UCSD-AML1 (cell line): ENCODE measurements around the gene TPRX2.
"Not testable (repeated sequence)": the region's sequence is repeated elsewhere in the genome, so short reads cannot be mapped to it uniquely, and the experiment has no call there.

Experiments
- DNase-seq: peaks from one replicate; lab custom pipeline; 2025; ENCODE audit not compliant: unreplicated experiment; lab: John Stamatoyannopoulos, UW

The TPRX2 gene

DNA sequence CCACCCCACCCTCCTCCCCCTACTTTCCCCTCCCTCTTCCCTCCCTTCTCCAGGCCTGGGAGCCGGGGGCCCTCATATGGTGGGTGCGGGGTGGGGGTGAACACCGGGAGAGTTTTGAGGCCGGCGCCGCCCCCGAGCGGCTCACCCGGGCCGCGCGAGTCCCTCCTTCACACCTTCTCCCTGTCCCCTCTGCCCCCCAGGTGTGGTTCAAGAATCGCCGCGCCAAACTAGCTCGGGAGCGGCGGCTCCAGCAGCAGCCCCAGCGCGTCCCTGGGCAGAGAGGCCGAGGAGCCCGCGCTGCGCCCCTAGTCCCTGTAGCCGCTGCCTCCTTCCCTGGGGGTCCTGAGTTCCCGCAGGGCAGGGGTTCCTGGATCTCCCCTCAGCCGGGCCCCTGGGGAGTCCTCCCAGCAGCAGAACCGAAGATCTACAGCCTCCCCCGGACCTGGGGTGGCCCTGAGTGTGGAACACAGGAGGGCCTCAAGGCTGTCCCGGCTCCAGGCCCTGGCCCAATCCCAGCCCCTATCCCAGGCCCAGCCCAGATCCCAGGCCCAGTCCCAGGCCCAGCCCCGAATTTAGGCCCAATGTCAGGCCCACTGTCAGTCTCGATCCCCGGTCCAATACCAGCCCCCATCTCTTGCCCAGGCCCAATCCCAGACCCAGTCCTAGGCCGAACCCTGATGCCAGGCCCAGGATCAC lies 1.7 kb downstream of the TPRX2 start:
- DNase-seq = no peak

GRCh38 chr19:47861630-47862029 lies 2.6 kb downstream of the TPRX2 start:
- DNase-seq = no peak

- peak; percentile 78 for DNase-seq
Observed at GRCh38 chr19:47863514-47863936, 4.5 kb downstream of the TPRX2 start.

GRCh38 chr19:47865166-47865565 lies 6.1 kb downstream of the TPRX2 start:
- no peak for DNase-seq

GRCh38 chr19:47878906-47879305 lies 19.9 kb downstream of the TPRX2 start:
- no peak for DNase-seq

DNA sequence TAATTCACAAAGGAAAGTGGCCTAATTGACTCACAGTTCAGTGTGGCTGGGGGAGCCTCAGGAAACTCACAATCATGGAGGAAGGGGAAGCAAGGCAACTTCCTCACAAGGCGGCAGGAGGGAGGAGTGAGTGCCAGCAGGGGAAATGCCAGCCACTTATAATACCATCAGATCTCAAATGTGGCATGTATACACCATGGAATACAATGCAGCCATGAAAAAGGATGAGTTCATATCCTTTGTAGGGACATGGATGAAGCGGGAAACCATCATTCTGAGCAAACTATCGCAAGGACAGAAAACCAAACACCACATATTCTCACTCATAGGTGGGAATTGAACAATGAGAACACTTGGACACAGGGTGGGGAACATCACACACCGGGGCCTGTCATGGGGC lies 20.4 kb downstream of the TPRX2 start:
- DNase-seq = not testable (repeated sequence)

DNA sequence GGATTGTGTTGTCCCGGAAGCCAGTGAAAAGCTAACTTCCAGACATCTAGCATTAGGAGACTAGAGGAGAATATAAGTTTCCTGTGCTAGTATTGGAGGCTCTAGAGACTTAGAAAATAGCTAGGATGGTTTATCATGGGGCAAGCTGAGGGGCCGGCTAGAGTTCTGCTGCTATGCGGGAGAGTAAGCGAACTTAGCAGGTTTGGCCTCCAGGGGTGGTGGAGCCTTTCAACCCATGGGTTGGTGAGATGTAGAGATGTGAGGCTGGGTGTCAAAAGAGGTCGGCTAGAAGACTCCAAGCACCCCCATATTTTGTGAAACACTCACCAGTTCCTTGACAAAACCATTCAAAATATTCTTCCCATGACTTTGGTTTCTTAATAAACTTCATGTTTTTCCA lies 22.7 kb downstream of the TPRX2 start:
- DNase-seq = no peak

DNA sequence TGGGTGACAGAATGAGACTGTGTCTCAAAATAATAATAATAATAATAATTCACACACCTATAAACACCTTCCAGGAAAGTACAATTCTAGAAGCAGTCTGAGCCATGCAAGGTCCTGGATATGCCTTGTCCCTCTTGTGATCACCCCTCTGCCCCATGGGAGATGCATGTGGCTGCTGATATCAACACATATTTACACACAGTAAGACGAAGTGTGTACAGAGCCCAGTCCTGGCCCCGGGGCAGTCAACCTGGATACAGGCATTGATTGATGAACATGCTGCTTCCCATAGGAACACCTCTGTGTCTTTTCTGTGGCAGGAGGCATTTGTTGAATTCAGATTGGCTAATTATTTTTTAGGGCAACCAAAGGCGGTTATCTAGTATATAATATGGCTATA lies 23.9 kb downstream of the TPRX2 start:
- no peak for DNase-seq

DNA sequence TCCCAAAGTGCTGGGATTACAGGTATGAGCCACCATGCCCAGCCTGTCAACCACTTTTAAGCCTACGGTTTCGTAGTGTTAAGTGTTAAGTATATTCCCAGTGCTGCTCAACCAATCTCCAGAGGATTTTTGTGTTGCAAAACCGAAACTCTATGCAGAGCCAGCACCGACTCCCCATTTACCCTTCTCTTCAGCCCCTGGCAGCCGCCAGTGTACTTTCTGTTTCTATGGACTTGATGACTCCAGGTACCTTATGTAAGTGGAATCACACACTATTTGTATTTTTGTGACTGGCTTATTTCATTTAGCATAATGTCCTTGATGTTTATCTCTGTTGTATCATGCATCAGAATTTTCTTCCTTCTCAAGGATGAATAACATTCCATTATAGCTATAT lies 26.0 kb downstream of the TPRX2 start:
- DNase-seq = no peak

- DNase-seq = no peak
Observed at GRCh38 chr19:47886010-47886559, 27.1 kb downstream of the TPRX2 start, which contains the start of gene SULT2A1. SULT2A1 (minus strand) TSS chr19:47886315; CDS start chr19:47886257, 58 bp downstream.

DNA sequence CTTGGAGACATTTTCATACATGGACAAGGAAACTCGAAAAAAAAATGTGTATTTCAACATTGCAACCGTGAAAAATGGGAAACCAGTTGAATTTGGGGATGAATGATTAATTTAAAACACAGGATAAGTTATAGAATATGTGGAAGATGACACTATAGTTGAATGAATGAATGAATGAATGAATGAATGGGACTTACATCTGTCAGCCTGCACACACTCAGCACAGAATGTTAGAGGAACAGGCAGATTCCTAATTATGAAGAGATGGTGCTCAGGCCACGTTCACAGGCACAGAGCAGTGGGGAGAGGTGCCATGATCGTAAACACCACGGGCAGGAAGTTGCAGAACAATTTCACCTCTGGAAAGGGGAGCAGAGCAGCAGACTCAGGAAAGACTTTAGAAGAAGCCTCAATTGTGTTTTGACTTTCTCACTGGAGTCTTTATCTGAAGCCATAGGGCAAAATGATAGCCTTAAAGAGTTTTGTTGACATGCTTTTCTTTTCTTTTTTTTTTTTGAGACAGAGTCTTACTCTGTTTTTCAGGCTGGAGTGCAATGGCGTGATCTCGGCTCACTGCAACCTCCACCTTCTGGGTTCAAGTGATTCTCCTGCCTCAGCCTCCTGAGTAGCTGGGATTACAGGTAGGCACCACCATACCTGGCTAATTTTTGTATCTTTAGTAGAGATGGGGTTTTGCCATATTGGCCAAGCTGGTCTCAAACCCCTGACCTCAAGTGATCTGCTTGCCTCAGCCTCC lies 32.0 kb downstream of the TPRX2 start:
- DNase-seq = no peak

DNA sequence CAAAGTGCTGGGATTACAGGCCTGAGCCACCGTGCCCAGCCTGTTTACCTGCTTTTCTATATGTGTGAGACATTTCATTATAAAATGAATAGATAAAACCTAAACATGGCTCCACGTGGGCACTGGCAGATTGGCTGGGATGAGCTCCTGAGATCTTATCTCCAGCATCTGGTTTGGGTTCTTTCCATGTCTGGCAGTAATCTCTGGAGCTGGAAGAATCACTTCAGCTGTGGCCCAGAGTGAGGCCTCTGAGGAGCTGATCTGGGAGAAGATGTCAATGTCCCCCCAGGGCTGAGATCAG lies 32.5 kb downstream of the TPRX2 start:
- DNase-seq = no peak

DNA sequence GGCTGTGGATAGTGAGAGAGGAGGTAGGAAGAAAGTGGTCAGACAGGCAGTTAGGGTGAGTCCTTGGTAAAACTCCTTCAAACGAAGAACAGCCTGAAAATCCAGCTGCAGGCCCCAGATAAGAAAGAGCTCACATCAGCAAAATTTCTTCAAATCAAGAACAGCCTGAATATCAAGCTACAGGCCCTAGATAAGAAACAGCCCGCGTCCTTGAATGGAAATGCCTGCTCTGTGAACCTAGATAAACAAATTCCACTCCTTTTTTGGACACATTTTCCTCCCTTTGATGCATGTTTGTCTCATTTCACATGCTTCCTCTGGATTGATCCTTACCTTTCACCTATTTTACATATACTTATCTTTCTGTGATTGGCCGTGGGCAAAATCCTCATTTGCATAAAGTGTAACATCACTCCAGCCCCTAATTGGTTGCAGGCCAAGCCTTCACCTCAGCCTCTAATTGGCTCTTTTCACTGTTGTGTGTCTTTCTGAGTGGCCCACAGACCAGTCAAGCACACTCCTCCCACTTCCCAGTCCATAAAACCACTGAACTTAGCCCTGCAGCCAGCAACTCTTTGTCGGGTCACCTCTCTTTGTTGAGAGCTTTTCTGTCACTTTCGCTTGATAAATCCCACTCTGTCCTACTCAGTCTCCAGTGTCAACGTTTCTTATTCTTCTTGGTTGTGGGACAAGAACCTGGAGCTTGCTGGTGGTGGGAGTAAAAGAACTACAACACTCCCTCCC lies 33.1 kb downstream of the TPRX2 start:
- no peak for DNase-seq

DNA sequence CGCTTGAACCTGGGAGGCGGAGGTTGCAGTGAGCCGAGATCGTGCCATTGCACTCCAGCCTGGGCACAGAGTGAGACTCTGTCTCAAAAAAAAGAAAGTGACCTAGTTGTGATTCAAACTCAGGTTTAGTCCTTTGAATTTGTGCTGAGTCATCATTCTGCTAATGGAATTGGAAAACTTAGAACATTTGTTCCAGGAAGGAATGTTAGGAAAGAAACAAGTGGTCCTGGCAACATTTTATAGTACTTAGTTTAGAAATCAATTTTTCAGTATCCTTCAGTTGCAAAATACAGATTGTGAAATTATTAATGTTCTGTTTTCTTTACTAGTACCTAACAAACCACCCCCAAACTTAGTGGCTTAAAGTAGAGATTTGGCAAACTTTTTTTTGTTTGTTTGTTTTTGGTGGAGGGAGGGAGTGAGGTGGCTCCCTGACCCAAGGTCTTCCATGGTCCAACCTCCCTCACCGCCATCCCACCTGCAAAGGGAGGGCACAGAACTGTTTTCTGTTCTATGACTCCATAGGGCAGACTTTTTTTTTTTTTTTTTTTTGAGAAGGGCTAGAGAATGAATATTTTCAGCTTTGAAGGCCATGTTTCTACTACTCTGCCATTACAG lies 36.2 kb downstream of the TPRX2 start:
- DNase-seq = no peak

GRCh38 chr19:47896019-47896418 lies 37.0 kb downstream of the TPRX2 start:
- no peak for DNase-seq

GRCh38 chr19:47896773-47897172 lies 37.7 kb downstream of the TPRX2 start:
- no peak for DNase-seq

DNA sequence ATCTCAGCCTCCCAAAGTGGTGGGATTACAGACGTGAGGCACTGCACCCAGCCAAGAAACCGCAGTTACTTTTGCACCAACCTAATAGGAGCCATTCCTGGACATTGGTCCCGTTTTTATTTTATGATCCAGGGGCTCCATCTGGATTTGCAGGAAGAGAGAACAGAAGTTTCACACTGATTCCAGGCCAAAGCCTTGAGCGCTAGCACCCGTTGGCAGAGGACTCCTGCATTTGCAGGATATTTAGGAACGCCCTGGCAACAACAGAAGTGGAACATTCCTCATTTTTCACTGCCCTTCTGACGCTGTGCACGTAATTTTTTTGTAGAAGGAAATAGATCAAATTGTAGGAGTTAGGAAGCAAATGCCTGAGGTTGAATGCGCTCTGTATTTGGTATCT lies 38.8 kb downstream of the TPRX2 start:
- DNase-seq = no peak

DNA sequence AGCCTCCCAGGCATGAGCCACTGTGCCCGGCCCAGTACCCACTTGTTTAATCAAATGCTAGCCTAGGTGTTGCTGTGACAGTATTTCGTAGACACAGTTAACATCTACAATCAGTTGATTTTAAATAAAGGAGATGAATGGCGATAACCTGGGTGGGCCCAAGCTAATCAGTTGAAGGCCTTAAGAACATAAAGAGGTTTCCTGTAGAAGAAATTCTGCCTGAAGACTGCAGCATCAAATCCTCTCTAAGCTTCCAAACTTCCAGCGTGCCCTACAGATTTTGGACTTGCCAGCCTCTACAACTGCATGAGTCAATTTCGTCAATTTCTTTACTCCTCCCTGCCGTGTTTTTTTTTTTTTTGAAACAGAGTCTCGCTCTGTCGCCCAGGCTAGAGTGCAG lies 40.3 kb downstream of the TPRX2 start:
- DNase-seq = no peak

GRCh38 chr19:47901370-47901769 lies 42.3 kb downstream of the TPRX2 start:
- no peak for DNase-seq

DNA sequence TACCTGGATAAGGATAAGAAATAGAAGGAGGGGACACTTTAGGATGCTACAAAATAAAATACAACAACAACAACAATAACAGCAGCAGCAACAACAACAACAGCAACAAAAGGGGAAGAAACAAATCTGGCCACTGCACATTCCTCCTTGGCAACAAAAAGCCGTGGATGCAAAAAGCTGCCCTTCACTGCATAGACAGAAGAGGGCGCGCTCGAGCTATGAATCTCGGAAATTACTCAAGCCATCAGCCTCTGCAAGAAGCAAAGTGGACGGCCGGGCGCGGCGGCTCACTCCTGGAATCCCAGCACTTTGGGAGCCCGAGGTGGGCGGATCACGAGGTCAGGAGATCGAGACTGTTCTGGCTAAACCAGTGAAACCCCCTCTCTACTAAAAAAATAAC lies 50.3 kb downstream of the TPRX2 start:
- DNase-seq = not testable (repeated sequence)

DNA sequence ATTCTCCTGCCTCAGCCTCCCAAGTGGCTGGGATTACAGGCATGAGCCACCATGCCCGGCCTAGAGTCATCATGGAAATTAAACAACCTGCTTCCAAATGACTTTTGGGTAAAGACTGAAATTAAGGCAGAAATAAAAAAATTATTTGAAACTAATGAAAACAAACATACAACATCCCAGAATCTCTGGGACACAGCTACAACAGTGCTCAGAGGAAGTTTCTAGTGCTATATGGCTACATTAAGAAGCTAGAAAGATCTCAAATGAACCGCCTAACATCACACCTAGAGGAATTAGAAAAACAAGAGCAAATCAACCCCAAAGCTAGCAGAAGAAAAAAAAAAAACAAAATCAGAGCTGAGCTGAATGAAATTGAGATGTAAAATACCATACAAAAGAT lies 51.2 kb downstream of the TPRX2 start:
- not testable (repeated sequence) for DNase-seq
